GM12892 (cell line): ENCODE measurements around the gene AKAP8L.

ENCODE experiments used
- POLR2A ChIP-seq: IDR thresholded peaks from 2 replicates; pipeline ENCODE4 v1.6.1; 2011; ENCODE audit warnings: low read depth, low read length, control low read depth
- POLR2AphosphoS5 ChIP-seq: IDR thresholded peaks from 2 replicates; pipeline ENCODE4 v1.6.1; 2011; ENCODE audit warnings: low read depth, low read length, control low read depth
- TAF1 ChIP-seq: IDR thresholded peaks from 2 replicates; pipeline ENCODE4 v1.6.1; 2011; ENCODE audit warnings: low read depth, mild to moderate bottlenecking, control low read depth, low read length, borderline replicate concordance

- TF ChIP-seq POLR2A (no peak), POLR2AphosphoS5 (no peak), TAF1 (no peak)
These were observed 15.6 kb downstream of the AKAP8L start for GRCh38 chr19:15403151-15403531.
